ENCODE measurements around the gene OR51T1. TPM values are rescaled to one million over a fixed set of nuclear protein-coding genes. Genes with fewer than 3 reads are reported as not detected.

Gene OR51T1
- total and polyA plus RNA-seq, 2 donors (not counting 1 experiment from before 2014, with no cell fraction given) = not detected

DNA sequence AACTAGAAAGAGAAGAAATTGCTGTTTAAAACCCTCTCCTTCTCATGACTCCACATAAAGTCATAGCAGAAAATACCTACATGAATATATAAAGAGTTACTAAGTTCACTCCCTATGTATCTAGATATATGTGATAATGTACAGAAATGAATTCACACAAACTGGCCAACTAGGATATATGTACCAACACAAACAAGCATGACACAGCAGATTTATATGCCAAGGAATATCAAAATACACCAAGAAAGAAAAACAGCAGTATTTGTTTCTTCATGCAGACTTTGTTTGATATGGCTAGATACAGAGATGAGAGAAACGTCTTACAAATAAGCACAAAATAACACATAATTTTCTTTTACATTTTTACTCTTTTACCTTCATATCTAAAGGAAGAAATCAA lies 40.6 kb downstream of the OR51T1 start:
- Histone ChIP-seq H3K79me2 (ENCODE audit: control insufficient read depth, insufficient read depth, low read length) (no peaks in the 10 kb centered on the region), H3K4me1 (ENCODE audit: control insufficient read depth in 2 of 2, insufficient read depth in 2 of 2, low read length in 2 of 2) (no peaks in the 10 kb centered on the region), H3K4me3 (ENCODE audit: control extremely low read depth in 1 of 5, extremely low read depth in 1 of 5, insufficient read depth in 1 of 5, low read depth in 2 of 5, low read length in 4 of 5) (no peak overlapping the region), H3K4me2 (replicated peaks; ENCODE audit: low read depth, low read length, poor library complexity, severe bottlenecking) (no peak overlapping the region), H3K9me3 (ENCODE audit: control extremely low read depth in 1 of 3, control insufficient read depth in 2 of 3, insufficient read depth in 1 of 3, low read length in 2 of 3) (no peaks in the 10 kb centered on the region), H3K27me3 (replicated peaks in 1 of 4; ENCODE audit: control extremely low read depth in 1 of 4, control insufficient read depth in 3 of 4, insufficient read depth in 4 of 4, low read length in 3 of 4) (no peaks in the 10 kb centered on the region), H3K27ac (ENCODE audit: low read length in 2 of 2) (no peak overlapping the region), H3K9ac (ENCODE audit: low read length) (no peak overlapping the region), H4K20me1 (ENCODE audit: control insufficient read depth, insufficient read depth, low read length, poor library complexity, severe bottlenecking) (no peaks in the 10 kb centered on the region), H2AFZ (ENCODE audit: insufficient read depth, low read depth, low read length, poor library complexity, severe bottlenecking) (no peak overlapping the region), H3K36me3 (replicated peaks in 1 of 2; ENCODE audit: control extremely low read depth in 1 of 2, control insufficient read depth in 1 of 2, extremely low read depth in 1 of 2, insufficient read depth in 2 of 2, low read length in 1 of 2) (no peaks in the 10 kb centered on the region)
- Mint-ChIP-seq H3K4me3 (no peak overlapping the region), H3K4me1 (no peaks in the 10 kb centered on the region), H3K27me3 (no peaks in the 10 kb centered on the region), H3K27ac (no peak overlapping the region), H3K9me3 (ENCODE audit: insufficient read depth) (no peaks in the 10 kb centered on the region)
- no peak for DNase-seq
- intact Hi-C loops (cut with micrococcal nuclease) = no loop called here
- no CpG with 5 or more reads among the region's 1 CpG for WGBS (ENCODE audit: insufficient coverage)
- TF ChIP-seq CTCF (IDR thresholded peaks at IDR 0.05) = no peak
- no peak for TF ChIP-seq EZH2 (IDR thresholded peaks at IDR 0.05; ENCODE audit: borderline replicate concordance, insufficient read depth, low read depth, low read length, poor library complexity, severe bottlenecking)
- ChIA-PET CTCF (no interaction called here), POLR2A (no interaction called here)
- ATAC-seq (ENCODE audit: low read depth) = no peak

- Histone ChIP-seq H3K9me3 (ENCODE audit: control extremely low read depth in 1 of 3, control insufficient read depth in 2 of 3, insufficient read depth in 1 of 3, low read length in 2 of 3) (no peaks in the 10 kb centered on the region), H2AFZ (ENCODE audit: insufficient read depth, low read depth, low read length, poor library complexity, severe bottlenecking) (no peak within 1 kb of the TSS), H3K79me2 (ENCODE audit: control insufficient read depth, insufficient read depth, low read length) (no peaks in the 10 kb centered on the region), H3K4me1 (ENCODE audit: control insufficient read depth in 2 of 2, insufficient read depth in 2 of 2, low read length in 2 of 2) (no peaks in the 10 kb centered on the region), H3K27me3 (replicated peaks in 1 of 4; ENCODE audit: control extremely low read depth in 1 of 4, control insufficient read depth in 3 of 4, insufficient read depth in 4 of 4, low read length in 3 of 4) (no peaks in the 10 kb centered on the region), H3K27ac (ENCODE audit: low read length in 2 of 2) (no peak within 1 kb of the TSS), H4K20me1 (ENCODE audit: control insufficient read depth, insufficient read depth, low read length, poor library complexity, severe bottlenecking) (no peaks in the 10 kb centered on the region), H3K9ac (ENCODE audit: low read length) (no peak within 1 kb of the TSS), H3K36me3 (replicated peaks in 1 of 2; ENCODE audit: control extremely low read depth in 1 of 2, control insufficient read depth in 1 of 2, extremely low read depth in 1 of 2, insufficient read depth in 2 of 2, low read length in 1 of 2) (no peaks in the 10 kb centered on the region), H3K4me2 (replicated peaks; ENCODE audit: low read depth, low read length, poor library complexity, severe bottlenecking) (no peak within 1 kb of the TSS), H3K4me3 (ENCODE audit: control extremely low read depth in 1 of 5, extremely low read depth in 1 of 5, insufficient read depth in 1 of 5, low read depth in 2 of 5, low read length in 4 of 5) (no peak within 1 kb of the TSS)
- Mint-ChIP-seq H3K9me3 (ENCODE audit: insufficient read depth) (no peaks in the 10 kb centered on the region), H3K4me3 (no peak within 1 kb of the TSS), H3K27ac (no peak within 1 kb of the TSS), H3K27me3 (no peaks in the 10 kb centered on the region), H3K4me1 (no peaks in the 10 kb centered on the region)
- DNase-seq (no peak), ATAC-seq (ENCODE audit: low read depth) (no peak)
- intact Hi-C loops (cut with micrococcal nuclease) = no loop called here
- TF ChIP-seq CTCF (IDR thresholded peaks at IDR 0.05) = no peak
- TF ChIP-seq EZH2 (IDR thresholded peaks at IDR 0.05; ENCODE audit: borderline replicate concordance, insufficient read depth, low read depth, low read length, poor library complexity, severe bottlenecking) = no peak
- WGBS (ENCODE audit: insufficient coverage) = 88% methylated on average over 1 of the region's 1 CpG
- POLR2A ChIA-PET = no interaction called here
- CTCF ChIA-PET = interaction anchor here (0.8 kb wide), 1 partner anchor 84 kb away, joined by 3 read pairs; no protein-coding TSS in a partner anchor
These were observed 42.5 kb downstream of the OR51T1 start, which contains the start of gene OR51G1 for GRCh38 chr11:4924239-4924638. OR51G1 (minus strand) TSS chr11:4924339; CDS start chr11:4924339, 0 bp downstream.

Measured in B cell (primary cell).